Spinal cord (tissue), 10 donors: ENCODE data around the gene FAM107B. TPM values are rescaled to one million over a fixed set of nuclear protein-coding genes. Genes with fewer than 3 reads are reported as not detected.
"Not testable (repeated sequence)": the region's sequence is repeated elsewhere in the genome, so short reads cannot be mapped to it uniquely, and the experiment has no call there.

ENCODE experiments used
- DNase-seq, 6 donors: peaks; one replicate each; pipeline versions ENCODE4 v3.0.0 to v3.0.0-alpha.2; 2013 to 2015; ENCODE audit warnings: low spot score in 6 of 6, low read depth in 4 of 6
- H3K27ac ChIP-seq: one replicate; pipeline ENCODE4 v1.5.1; 2013; ENCODE audit warnings: low read depth, low read length, control low read depth
- H3K27me3 ChIP-seq: one replicate; pipeline ENCODE4 v1.6.1; 2013; ENCODE audit warnings: low read length; ENCODE audit not compliant: control insufficient read depth, insufficient read depth
- H3K36me3 ChIP-seq: one replicate; pipeline ENCODE4 v1.6.1; 2013; ENCODE audit warnings: low read length; ENCODE audit not compliant: control insufficient read depth, insufficient read depth
- H3K4me1 ChIP-seq: one replicate; pipeline ENCODE4 v1.6.1; 2013; ENCODE audit warnings: low read length; ENCODE audit not compliant: control insufficient read depth, insufficient read depth
- H3K4me3 ChIP-seq: one replicate; pipeline ENCODE4 v1.5.1; 2013; ENCODE audit warnings: low read depth, low read length, control low read depth
- H3K9me3 ChIP-seq: one replicate; pipeline ENCODE4 v1.6.1; 2013; ENCODE audit warnings: low read length; ENCODE audit not compliant: control insufficient read depth, insufficient read depth
- WGBS: methylation state at CpG from one replicate; pipeline ENCODE4 v1.1.5; 2013; ENCODE audit warnings: missing lambda C conversion rate; ENCODE audit not compliant: insufficient coverage; 5-methylcytosine and 5-hydroxymethylcytosine counted together
- long read RNA-seq, 4 donors: transcript quantifications; one replicate each; lab custom pipeline, GENCODE V29; 2026
- polyA plus RNA-seq, 2 donors: library from polyadenylated mRNA; unstranded; fragments of 120-200 nt; gene quantifications; one replicate each; pipeline ENCODE4 v1.2.1, GENCODE V29; 2013; ENCODE audit not compliant: insufficient read length in 2 of 2
- total RNA-seq, 2 donors: library from RNA; depleted of rRNA in 1 of 2; stranded (reverse); fragments of 120-200 nt in 1 of 2; fragments of >200 nt in 1 of 2; gene quantifications; one replicate each; pipeline versions ENCODE4 v1.2.3 to v1.2.4, GENCODE V29; 2013 to 2014
- donor health status: healthy.

FAM107B gene
- total RNA-seq (10 to 100 TPM; 49.2 to 56.9 TPM), polyA plus RNA-seq (10 to 100 TPM; 36.4 to 44.9 TPM)
- long read RNA-seq, donor 1, transcript FAM107B-211 (4 exons, 2,633 nt): major isoform, 11 of 12 reads
- long read RNA-seq, donor 1, partial matches to known transcripts: 0 of 12 reads
- long read RNA-seq, donor 1, other reads (novel, unspliced or antisense): 0 of 12 reads
- long read RNA-seq, donor 2, transcript FAM107B-211 (4 exons, 2,633 nt): major isoform, 10 of 10 reads
- long read RNA-seq, donor 2, partial matches to known transcripts: 0 of 10 reads
- long read RNA-seq, donor 2, other reads (novel, unspliced or antisense): 0 of 10 reads
- long read RNA-seq, donor 3, transcript FAM107B-211 (4 exons, 2,633 nt): major isoform, 9 of 14 reads
- long read RNA-seq, donor 3, partial matches to known transcripts: 0 of 14 reads
- long read RNA-seq, donor 3, other reads (novel, unspliced or antisense): 0 of 14 reads
- long read RNA-seq, donor 4, transcript FAM107B-211 (4 exons, 2,633 nt): major isoform, 20 of 27 reads
- long read RNA-seq, donor 4, partial matches to known transcripts: 0 of 27 reads
- long read RNA-seq, donor 4, other reads (novel, unspliced or antisense): 0 of 27 reads

GRCh38 chr10:14774797-14775196 is at the start of gene FAM107B:
Gene FAM107B (minus strand): TSS chr10:14774897. CDS start chr10:14774663, 234 bp downstream.
- WGBS: 95% methylated on average over 5 of the region's 8 CpGs
- no peaks in the 10 kb centered on the region for H3K36me3 ChIP-seq
- H3K4me3 ChIP-seq: no peak within 1 kb of the TSS
- no peaks in the 10 kb centered on the region for H3K4me1 ChIP-seq
- no peaks in the 10 kb centered on the region for H3K9me3 ChIP-seq
- no peak within 1 kb of the TSS for H3K27ac ChIP-seq
- no peak for DNase-seq
- no peaks in the 10 kb centered on the region for H3K27me3 ChIP-seq

GRCh38 chr10:14823966-14824365 is 49.3 kb upstream of the FAM107B start:
- Histone ChIP-seq H3K4me1 (no peaks in the 10 kb centered on the region), H3K36me3 (no peaks in the 10 kb centered on the region), H3K27ac (no peak overlapping the region), H3K9me3 (no peaks in the 10 kb centered on the region), H3K27me3 (no peaks in the 10 kb centered on the region), H3K4me3 (no peak overlapping the region)
- 100% methylated on average over 2 of the region's 3 CpGs for WGBS
- no peak for DNase-seq

GRCh38 chr10:14822879-14823755 is 48.4 kb upstream of the FAM107B start:
- DNase-seq: peak in 3 of 6 donors; percentile 28 to 79 (median 64)

GRCh38 chr10:14821635-14822375 is 47.1 kb upstream of the FAM107B start:
- 100% methylated on average over 1 of the region's 6 CpGs for WGBS
- no peaks in the 10 kb centered on the region for H3K27me3 ChIP-seq
- H3K27ac ChIP-seq: no peak overlapping the region
- no peaks in the 10 kb centered on the region for H3K4me1 ChIP-seq
- H3K4me3 ChIP-seq: no peak overlapping the region
- no peak for DNase-seq
- no peaks in the 10 kb centered on the region for H3K9me3 ChIP-seq
- H3K36me3 ChIP-seq: no peaks in the 10 kb centered on the region

More at GRCh38 chr10:14822879-14823755, 48.4 kb upstream of the FAM107B start:
- WGBS: no CpG with 5 or more reads among the region's 3 CpGs
- Histone ChIP-seq H3K36me3 (no peaks in the 10 kb centered on the region), H3K27ac (no peak overlapping the region), H3K4me1 (no peaks in the 10 kb centered on the region), H3K9me3 (no peaks in the 10 kb centered on the region), H3K4me3 (no peak overlapping the region), H3K27me3 (no peaks in the 10 kb centered on the region)

- no peaks in the 10 kb centered on the region for H3K27me3 ChIP-seq
- H3K36me3 ChIP-seq: no peaks in the 10 kb centered on the region
- H3K4me3 ChIP-seq: no peak overlapping the region
- WGBS: 93% methylated on average over 2 of the region's 5 CpGs
- no peaks in the 10 kb centered on the region for H3K4me1 ChIP-seq
- no peak overlapping the region for H3K27ac ChIP-seq
- no peaks in the 10 kb centered on the region for H3K9me3 ChIP-seq
- DNase-seq: no peak
These were observed 46.1 kb upstream of the FAM107B start for GRCh38 chr10:14820775-14821154.

GRCh38 chr10:14820010-14820774 is 45.5 kb upstream of the FAM107B start:
- no peaks in the 10 kb centered on the region for H3K27me3 ChIP-seq
- H3K36me3 ChIP-seq: no peaks in the 10 kb centered on the region
- H3K27ac ChIP-seq: no peak overlapping the region
- no peak overlapping the region for H3K4me3 ChIP-seq
- H3K4me1 ChIP-seq: no peaks in the 10 kb centered on the region
- 100% methylated on average over 2 of the region's 10 CpGs for WGBS
- no peaks in the 10 kb centered on the region for H3K9me3 ChIP-seq
- peak in 2 of 6 donors; percentile 63 to 74 for DNase-seq

- not testable (repeated sequence) for H3K27me3 ChIP-seq, H3K9me3 ChIP-seq, H3K36me3 ChIP-seq, H3K4me1 ChIP-seq, H3K27ac ChIP-seq, DNase-seq, H3K4me3 ChIP-seq
- WGBS: no CpG with 5 or more reads among the region's 7 CpGs
These were observed 42.0 kb upstream of the FAM107B start for GRCh38 chr10:14816717-14817116.

GRCh38 chr10:14815681-14816080 is 41.0 kb upstream of the FAM107B start:
- Histone ChIP-seq H3K4me1 (no peaks in the 10 kb centered on the region), H3K9me3 (no peaks in the 10 kb centered on the region), H3K27me3 (no peaks in the 10 kb centered on the region), H3K36me3 (no peaks in the 10 kb centered on the region), H3K27ac (no peak overlapping the region), H3K4me3 (no peak overlapping the region)
- DNase-seq: no peak
- WGBS: 60% methylated on average over 1 of the region's 6 CpGs
